RWPE1 (cell line): ENCODE data around the gene CDK16.

Experiments
- CTCF ChIA-PET: fragments of 350-600 bp; sonication (Branson Sonifier 250); formaldehyde crosslinking; extraction: SDS; loops from one replicate; lab custom pipeline; 2021; lab: Yijun Ruan, JAX
- POLR2A ChIA-PET: fragments of 400-600 bp; formaldehyde crosslinking; extraction: SDS; loops from one replicate; lab custom pipeline; 2020; ENCODE audit warnings: antibody characterized with exemption; ENCODE audit not compliant: low non-redundant PET; lab: Yijun Ruan, JAX
- DNase-seq: peaks from one replicate; pipeline ENCODE4 v3.0.0; 2012; ENCODE audit warnings: low spot score
- H3K27ac ChIP-seq: fragments of 450-650 bp; 2 replicates; pipeline ENCODE4 v1.5.1; 2017
- TF ChIP-seq, protein P1 (sequence below): fragments of 450-650 bp; conservative IDR thresholded peaks from 2 replicates; pipeline ENCODE4 v1.5.1; 2017; ENCODE audit warnings: low read depth, mild to moderate bottlenecking

The CDK16 gene

GRCh38 chrX:47232197-47232802 is 13.8 kb downstream of the CDK16 start:
- TF ChIP-seq, protein P1, sequence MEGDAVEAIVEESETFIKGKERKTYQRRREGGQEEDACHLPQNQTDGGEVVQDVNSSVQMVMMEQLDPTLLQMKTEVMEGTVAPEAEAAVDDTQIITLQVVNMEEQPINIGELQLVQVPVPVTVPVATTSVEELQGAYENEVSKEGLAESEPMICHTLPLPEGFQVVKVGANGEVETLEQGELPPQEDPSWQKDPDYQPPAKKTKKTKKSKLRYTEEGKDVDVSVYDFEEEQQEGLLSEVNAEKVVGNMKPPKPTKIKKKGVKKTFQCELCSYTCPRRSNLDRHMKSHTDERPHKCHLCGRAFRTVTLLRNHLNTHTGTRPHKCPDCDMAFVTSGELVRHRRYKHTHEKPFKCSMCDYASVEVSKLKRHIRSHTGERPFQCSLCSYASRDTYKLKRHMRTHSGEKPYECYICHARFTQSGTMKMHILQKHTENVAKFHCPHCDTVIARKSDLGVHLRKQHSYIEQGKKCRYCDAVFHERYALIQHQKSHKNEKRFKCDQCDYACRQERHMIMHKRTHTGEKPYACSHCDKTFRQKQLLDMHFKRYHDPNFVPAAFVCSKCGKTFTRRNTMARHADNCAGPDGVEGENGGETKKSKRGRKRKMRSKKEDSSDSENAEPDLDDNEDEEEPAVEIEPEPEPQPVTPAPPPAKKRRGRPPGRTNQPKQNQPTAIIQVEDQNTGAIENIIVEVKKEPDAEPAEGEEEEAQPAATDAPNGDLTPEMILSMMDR = no peak
- ChIA-PET POLR2A (no interaction called here), CTCF (no interaction called here)
- peak overlapping the region; percentile 92 for H3K27ac ChIP-seq
- no peak for DNase-seq

GRCh38 chrX:47232803-47233332 is 14.4 kb downstream of the CDK16 start, which contains the start of gene USP11:
TSS of gene USP11 (plus strand) at chrX:47233009. CDS start at chrX:47233044, 35 bp downstream.
- H3K27ac ChIP-seq = peak within 1 kb of the TSS; percentile 92
- CTCF ChIA-PET = interaction anchor here (0.9 kb wide), 1 partner anchor 291 kb away, joined by 4 read pairs; no protein-coding TSS in a partner anchor
- TF ChIP-seq, protein P1 = no peak
- POLR2A ChIA-PET = interaction anchor here (0.6 to 0.9 kb wide), 4 partner anchors 15 to 99 kb away, joined by 3 to 5 read pairs (median 5); no protein-coding TSS in a partner anchor
- DNase-seq = no peak

- CTCF ChIA-PET = interaction anchor here (0.9 kb wide), 1 partner anchor 290 kb away, joined by 4 read pairs; no protein-coding TSS in a partner anchor
- peak overlapping the region; percentile 92 for H3K27ac ChIP-seq
- POLR2A ChIA-PET = interaction anchor here (0.6 to 0.9 kb wide), 4 partner anchors 16 to 99 kb away, joined by 3 to 5 read pairs (median 5); no protein-coding TSS in a partner anchor
- DNase-seq = peak; percentile 84
- TF ChIP-seq, protein P1 = no peak
These were observed 15.0 kb downstream of the CDK16 start for GRCh38 chrX:47233333-47234113.

GRCh38 chrX:47234583-47234982 is 16.1 kb downstream of the CDK16 start:
- TF ChIP-seq, protein P1 = no peak
- ChIA-PET CTCF (no interaction called here), POLR2A (no interaction called here)
- DNase-seq = no peak
- no peak overlapping the region for H3K27ac ChIP-seq

DNA sequence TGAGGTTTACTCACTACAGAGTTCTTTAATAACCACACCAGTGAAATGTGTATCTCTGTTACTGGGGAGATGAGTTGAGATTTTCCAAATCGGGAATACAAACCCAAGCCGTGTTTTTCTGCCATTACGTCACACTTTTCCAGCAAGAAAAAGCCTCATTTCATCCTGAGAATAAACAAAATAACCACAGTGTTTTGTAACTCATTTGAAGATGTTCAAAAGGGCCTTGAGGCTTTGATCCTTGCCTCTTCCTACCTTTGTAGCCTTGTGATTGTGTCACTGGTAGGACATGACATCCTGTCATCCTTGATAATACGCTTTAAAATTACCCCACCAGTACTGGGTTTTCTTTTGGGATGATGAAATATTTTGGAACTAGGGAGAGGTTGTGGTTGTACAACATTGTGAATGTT is 17.2 kb downstream of the CDK16 start:
- POLR2A ChIA-PET = no interaction called here
- CTCF ChIA-PET = interaction anchor here (0.6 kb wide), 1 partner anchor 571 kb away, joined by 3 read pairs; no protein-coding TSS in a partner anchor
- no peak overlapping the region for H3K27ac ChIP-seq
- no peak for DNase-seq
- TF ChIP-seq, protein P1 = no peak

- ChIA-PET CTCF (no interaction called here), POLR2A (no interaction called here)
- no peak overlapping the region for H3K27ac ChIP-seq
- DNase-seq = no peak
- TF ChIP-seq, protein P1 = no peak
These were observed 20.7 kb downstream of the CDK16 start for GRCh38 chrX:47239199-47239598.
